Stimulated activated CD4-positive, alpha-beta T cell treated with anti-CD3 and anti-CD28 coated beads, Interleukin-2, amount 100 ng/mL, for 4 hours (primary cell): ENCODE data around the gene ITPRIPL2.

Source experiments
- DNase-seq: peaks from one replicate; pipeline ENCODE4 v3.0.0-alpha.2; 2020; ENCODE audit warnings: low read depth

Gene ITPRIPL2

GRCh38 chr16:19113577-19114358 is at the start of gene ITPRIPL2:
TSS of gene ITPRIPL2 (plus strand) at chr16:19113964. CDS start at chr16:19114462, 498 bp downstream.
- DNase-seq = no peak

- DNase-seq = no peak
Observed at GRCh38 chr16:19066988-19067348, 46.8 kb upstream of the ITPRIPL2 start.

- DNase-seq = peak; percentile 98
Observed at GRCh38 chr16:19067349-19068236, 46.2 kb upstream of the ITPRIPL2 start, which contains the start of gene COQ7. TSS of gene COQ7 (plus strand) at chr16:19067614. CDS start at chr16:19067665, 51 bp downstream.

DNA sequence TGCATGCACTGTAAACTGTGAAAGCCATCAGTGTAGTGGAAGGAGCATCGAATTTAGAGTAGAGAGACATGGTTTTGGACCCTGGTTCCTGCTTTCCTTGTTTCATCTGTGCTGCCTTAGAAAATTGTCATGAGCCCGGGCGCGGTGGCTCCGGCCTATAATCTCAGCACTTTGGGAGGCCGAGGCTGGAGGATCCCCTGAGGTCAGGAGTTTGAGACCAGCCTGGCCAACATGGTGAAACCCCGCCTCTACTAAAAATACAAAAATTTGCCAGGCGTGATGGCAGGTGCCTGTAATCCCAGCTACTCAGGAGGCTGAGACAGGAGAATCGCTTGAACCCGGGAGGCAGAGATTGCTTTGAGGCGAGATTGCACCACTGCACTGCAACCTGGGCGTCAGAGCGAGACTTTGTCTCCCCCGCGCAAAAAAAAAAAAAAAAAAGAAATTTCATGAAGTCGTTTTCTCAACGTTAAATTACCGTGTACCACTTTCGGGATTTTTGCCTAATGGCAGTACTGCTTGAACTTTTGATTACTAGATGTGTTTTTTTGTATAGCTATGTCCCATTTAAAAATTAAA is 45.4 kb upstream of the ITPRIPL2 start:
- DNase-seq = no peak

GRCh38 chr16:19071811-19072777 is 41.7 kb upstream of the ITPRIPL2 start:
- DNase-seq = peak; percentile 34

DNA sequence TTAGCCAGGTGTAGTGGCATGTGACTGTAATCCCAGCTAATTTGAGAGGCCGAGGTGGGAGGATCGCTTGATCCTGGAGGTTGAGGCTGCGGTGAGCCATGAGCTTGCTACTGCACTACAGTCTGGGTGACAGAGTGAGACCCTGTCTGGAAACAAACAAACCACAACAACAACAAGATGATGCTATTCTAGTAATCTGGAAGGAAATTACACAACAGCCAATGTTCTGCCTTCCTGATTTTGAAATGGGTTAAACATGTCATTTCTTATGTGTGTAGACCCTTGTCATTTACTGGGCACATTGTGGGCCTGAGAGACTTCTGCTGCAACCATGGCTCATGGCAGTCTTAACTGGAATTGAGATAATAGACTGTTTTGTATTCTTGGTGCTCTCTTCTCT is 40.4 kb upstream of the ITPRIPL2 start:
- DNase-seq = no peak

DNA sequence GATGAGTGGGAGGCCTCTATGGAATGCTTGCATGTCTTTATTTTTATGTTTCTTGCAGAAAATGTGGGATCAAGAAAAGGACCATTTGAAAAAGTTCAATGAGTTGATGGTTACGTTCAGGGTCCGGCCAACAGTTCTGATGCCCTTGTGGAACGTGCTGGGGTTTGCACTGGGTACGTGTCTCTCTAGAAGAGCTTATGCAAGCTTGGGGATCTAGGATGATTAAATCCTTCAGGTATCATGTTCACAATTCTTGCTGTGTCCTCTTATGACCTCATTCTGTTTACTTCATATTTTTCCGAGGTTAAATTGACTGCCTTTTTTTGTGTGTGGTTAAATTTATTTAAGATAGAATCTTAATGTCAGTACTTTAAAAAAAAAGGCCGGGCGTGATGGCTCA is 39.9 kb upstream of the ITPRIPL2 start:
- no peak for DNase-seq

DNA sequence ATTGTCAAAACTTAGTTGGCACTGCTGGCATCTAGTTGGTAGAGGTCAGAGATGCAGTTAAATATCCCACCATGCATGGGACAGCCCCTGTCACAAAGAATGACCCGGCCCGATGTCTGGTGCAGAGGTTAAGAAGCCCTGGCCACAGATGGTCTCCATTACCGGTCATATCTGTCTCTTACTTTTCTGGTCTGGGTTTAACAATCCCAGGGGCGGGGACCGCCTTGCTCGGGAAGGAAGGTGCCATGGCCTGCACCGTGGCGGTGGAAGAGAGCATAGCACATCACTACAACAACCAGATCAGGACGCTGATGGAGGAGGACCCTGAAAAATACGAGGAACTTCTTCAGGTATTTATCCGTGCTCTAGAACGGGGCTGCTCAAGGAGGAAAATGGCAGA is 38.3 kb upstream of the ITPRIPL2 start:
- no peak for DNase-seq

DNA sequence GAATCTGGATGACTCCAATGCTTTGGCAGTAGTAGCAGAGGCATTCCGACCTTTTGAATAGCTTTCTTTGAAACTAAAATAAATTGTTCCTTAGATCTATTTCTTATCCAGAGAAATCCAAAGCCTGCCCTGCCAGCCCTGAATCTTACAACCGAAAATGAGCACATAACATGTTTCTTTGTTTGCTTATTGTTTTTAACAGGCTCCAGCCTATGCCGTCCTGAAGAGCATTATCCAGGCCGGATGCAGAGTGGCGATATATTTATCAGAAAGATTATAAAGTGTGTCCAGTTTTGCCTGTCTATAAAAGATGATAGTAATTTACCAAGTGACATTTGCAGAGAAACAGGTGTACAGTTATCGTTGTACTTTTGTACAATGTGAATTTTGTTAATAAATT is 35.9 kb upstream of the ITPRIPL2 start:
- DNase-seq = no peak

GRCh38 chr16:19083670-19084069 is 30.1 kb upstream of the ITPRIPL2 start:
- no peak for DNase-seq

- no peak for DNase-seq
Observed at GRCh38 chr16:19084139-19084538, 29.6 kb upstream of the ITPRIPL2 start.

GRCh38 chr16:19084879-19085278 is 28.9 kb upstream of the ITPRIPL2 start:
- DNase-seq = no peak

GRCh38 chr16:19085679-19086200 is 28.0 kb upstream of the ITPRIPL2 start:
- no peak for DNase-seq

GRCh38 chr16:19086322-19087199 is 27.2 kb upstream of the ITPRIPL2 start:
- DNase-seq = peak; percentile 55

DNA sequence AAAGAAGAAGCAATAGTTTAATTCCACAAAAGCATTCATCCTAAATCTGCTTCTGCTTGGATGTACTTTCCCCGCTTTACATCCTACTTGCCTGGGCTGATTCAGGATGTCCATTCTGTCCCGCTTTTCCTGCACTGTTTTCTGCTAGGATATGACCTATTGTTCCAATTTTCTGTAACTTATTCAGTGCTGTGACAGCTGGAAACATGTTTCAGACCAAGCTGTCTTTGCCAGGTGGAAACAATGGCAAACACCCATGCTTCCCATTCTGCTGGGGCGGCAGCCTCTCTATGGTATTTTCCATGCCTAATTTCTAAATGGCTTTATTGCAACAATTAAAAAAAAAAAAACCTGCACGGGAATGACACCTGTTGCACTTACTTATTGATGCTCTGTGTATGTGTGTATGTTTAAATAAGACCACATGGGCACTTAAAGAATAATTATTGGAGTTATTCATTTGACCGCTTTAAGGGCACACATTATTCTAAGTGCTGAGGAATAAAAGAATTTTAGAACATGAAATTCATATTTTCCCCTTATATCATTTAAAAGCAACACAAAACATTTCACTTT is 25.3 kb upstream of the ITPRIPL2 start:
- DNase-seq = no peak

DNA sequence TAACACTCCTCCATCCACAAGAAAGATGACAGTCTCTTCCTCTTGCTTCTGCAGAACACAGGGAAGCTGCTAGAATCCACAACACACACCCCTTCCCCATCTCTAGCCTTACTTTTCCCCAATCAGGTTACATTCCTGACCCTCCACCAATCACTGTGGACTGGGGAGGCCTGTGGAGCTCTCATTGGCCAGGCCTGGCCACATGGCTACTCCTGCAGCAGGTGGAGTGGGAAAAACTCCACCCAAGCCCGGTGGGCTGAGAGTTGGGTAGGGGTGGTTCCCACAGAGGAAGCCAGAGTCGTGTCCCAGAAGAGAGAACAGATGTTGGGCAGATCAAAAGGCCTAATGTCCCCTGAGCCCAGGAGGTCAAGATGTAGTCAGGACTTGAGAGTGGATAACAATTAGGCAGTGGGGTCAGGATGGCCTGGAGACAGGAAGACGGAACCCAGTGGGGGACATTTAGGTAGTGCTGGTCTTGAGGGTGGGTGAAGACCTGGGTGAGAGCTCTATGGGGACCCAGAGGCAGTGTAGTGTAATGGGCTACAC is 24.3 kb upstream of the ITPRIPL2 start:
- DNase-seq = no peak

DNA sequence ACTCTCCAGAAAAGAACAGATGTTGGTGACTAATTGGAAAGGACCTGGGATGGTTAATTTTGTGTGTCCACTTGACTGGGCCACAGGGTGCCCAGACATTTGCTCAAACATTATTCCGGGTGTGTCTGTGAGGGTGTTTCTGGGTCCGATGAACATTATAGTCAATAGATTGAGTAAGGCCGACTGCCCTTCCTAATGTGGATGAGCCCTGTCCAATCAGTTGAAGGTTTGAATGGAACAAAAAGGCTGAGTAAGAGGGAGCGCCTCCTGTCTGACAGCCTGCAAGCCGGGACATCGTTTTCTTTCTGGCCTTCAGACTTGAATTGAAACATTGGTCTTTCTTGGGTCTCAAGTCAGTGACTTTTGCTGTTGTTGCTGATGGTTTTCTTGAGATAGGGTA is 22.8 kb upstream of the ITPRIPL2 start:
- no peak for DNase-seq

- no peak for DNase-seq
Observed at GRCh38 chr16:19092653-19093410, 20.9 kb upstream of the ITPRIPL2 start.
